ENCODE results near the gene CD209.
"Not testable (repeated sequence)": the region's sequence is repeated elsewhere in the genome, so short reads cannot be mapped to it uniquely, and the experiment has no call there.

The CD209 gene

DNA sequence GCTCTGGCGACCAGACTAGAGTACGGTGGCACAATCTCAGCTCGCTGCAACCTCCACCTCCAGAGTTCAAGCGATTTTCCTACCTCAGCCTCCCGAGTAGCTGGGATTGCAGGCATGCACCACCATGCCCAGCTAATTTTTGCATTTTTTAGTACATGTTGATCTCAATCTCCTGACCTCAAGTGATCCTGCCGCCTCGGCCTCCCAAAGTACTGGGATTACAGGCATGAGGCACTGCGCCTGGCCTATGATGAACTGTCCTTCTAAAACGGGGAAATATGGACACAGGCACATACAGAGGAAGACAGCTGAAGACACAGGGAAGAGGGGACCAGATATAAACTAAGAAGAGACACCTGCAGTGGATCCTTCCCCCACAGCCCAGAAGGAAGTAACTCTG is 28.4 kb upstream of the CD209 start:
- no peak for DNase-seq (ENCODE audit: low read depth, low spot score)
- H3K9me3 ChIP-seq (ENCODE audit: low read depth, low read length), result no peaks in the 10 kb centered on the region
- no peak overlapping the region for H3K4me3 ChIP-seq
- no peak overlapping the region for H3K9ac ChIP-seq (ENCODE audit: insufficient read length)
- no peaks in the 10 kb centered on the region for H3K36me3 ChIP-seq (ENCODE audit: insufficient read depth, low read length)
- TF ChIP-seq FOXP2 (optimal IDR thresholded peaks at IDR 0.05; ENCODE audit: control extremely low read depth, extremely low read length, insufficient read depth), result no peak
- TF ChIP-seq POLR2AphosphoS5 (IDR thresholded peaks at IDR 0.05; ENCODE audit: borderline replicate concordance, low read depth, low read length), result no peak
- no peak for TF ChIP-seq EZH2 (IDR thresholded peaks at IDR 0.05)
- no peak overlapping the region for H3K27ac ChIP-seq

DNA sequence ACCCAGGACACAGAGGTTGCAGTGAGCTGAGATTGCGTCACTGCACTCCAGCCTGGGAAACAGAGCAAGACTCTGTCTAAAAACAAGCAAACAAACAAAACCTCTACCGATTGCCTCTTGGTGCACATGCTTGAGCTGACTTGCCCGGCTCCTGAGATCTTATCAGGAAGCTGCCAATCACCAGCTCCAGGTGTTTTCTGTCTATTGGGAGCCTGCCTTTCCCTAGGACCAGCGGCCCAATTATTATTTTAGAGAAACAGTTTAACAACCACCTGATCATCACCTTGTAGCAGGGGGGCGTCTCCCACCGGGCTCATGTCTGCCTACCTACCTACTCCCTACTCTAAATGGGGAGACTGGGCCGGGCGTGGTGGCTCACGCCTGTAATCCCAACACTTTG is 26.5 kb upstream of the CD209 start:
- no peaks in the 10 kb centered on the region for H3K36me3 ChIP-seq (ENCODE audit: insufficient read depth, low read length)
- TF ChIP-seq FOXP2 (optimal IDR thresholded peaks at IDR 0.05; ENCODE audit: control extremely low read depth, extremely low read length, insufficient read depth) (no peak), EZH2 (IDR thresholded peaks at IDR 0.05) (no peak), POLR2AphosphoS5 (IDR thresholded peaks at IDR 0.05; ENCODE audit: borderline replicate concordance, low read depth, low read length) (no peak)
- no peak overlapping the region for H3K4me3 ChIP-seq
- H3K9ac ChIP-seq (ENCODE audit: insufficient read length), result no peak overlapping the region
- DNase-seq (ENCODE audit: low read depth, low spot score), result no peak
- H3K27ac ChIP-seq, result no peak overlapping the region
- no peaks in the 10 kb centered on the region for H3K9me3 ChIP-seq (ENCODE audit: low read depth, low read length)

DNA sequence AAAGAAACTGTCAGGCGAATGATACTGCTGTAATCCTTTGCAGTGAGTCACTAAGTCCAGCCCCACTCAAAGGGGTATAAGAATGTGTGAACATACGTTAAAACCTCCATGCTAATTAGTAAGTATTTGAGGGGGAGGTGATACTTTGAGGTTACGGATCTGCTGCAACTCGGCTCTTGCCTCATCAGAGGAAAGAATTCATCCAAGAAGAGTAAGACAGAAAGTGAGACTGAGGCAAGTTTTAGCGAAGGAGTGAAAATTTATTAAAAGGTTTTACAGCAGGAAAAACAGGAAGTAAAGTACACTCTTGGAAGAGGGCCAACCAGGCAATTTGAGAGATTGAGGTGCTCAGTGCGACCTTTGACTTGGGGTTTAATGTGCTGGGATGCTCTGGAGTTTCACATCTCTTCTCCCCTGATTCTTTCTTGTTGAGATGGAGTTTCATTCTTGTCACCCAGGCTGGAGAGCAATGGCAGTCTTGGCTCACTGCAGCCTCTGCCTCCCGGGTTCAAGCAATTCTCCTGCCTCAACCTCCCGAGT is 25.5 kb upstream of the CD209 start:
- Histone ChIP-seq H3K4me3 (no peak overlapping the region), H3K27ac (no peak overlapping the region), H3K36me3 (ENCODE audit: insufficient read depth, low read length) (no peaks in the 10 kb centered on the region), H3K9ac (ENCODE audit: insufficient read length) (no peak overlapping the region), H3K9me3 (ENCODE audit: low read depth, low read length) (no peaks in the 10 kb centered on the region)
- no peak for DNase-seq (ENCODE audit: low read depth, low spot score)
- TF ChIP-seq POLR2AphosphoS5 (IDR thresholded peaks at IDR 0.05; ENCODE audit: borderline replicate concordance, low read depth, low read length) (no peak), FOXP2 (optimal IDR thresholded peaks at IDR 0.05; ENCODE audit: control extremely low read depth, extremely low read length, insufficient read depth) (no peak), EZH2 (IDR thresholded peaks at IDR 0.05) (no peak)

DNA sequence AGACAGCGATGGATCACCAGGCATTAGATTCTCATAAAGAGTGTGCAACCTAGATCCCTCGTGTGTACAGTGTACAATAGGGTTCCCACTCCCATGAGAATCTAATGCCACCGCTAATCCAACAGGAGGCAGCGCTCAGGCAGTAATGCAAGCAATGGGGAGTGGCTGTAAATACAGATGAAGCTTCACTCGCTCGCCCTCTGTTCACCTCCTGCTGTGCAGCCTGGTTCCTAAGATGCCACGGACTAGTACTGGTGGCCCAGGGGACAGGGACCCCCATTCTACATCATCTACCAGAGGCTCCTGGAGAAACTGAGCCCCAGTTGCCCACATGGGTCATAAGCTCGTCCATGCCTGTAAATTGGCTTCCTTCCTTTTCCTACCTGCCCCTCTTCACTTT is 23.7 kb upstream of the CD209 start:
- no peaks in the 10 kb centered on the region for H3K9me3 ChIP-seq (ENCODE audit: low read depth, low read length)
- TF ChIP-seq POLR2AphosphoS5 (IDR thresholded peaks at IDR 0.05; ENCODE audit: borderline replicate concordance, low read depth, low read length) (no peak), FOXP2 (optimal IDR thresholded peaks at IDR 0.05; ENCODE audit: control extremely low read depth, extremely low read length, insufficient read depth) (no peak), EZH2 (IDR thresholded peaks at IDR 0.05) (no peak)
- no peak overlapping the region for H3K9ac ChIP-seq (ENCODE audit: insufficient read length)
- H3K27ac ChIP-seq, result no peak overlapping the region
- DNase-seq (ENCODE audit: low read depth, low spot score), result no peak
- H3K4me3 ChIP-seq, result no peak overlapping the region
- no peaks in the 10 kb centered on the region for H3K36me3 ChIP-seq (ENCODE audit: insufficient read depth, low read length)

DNA sequence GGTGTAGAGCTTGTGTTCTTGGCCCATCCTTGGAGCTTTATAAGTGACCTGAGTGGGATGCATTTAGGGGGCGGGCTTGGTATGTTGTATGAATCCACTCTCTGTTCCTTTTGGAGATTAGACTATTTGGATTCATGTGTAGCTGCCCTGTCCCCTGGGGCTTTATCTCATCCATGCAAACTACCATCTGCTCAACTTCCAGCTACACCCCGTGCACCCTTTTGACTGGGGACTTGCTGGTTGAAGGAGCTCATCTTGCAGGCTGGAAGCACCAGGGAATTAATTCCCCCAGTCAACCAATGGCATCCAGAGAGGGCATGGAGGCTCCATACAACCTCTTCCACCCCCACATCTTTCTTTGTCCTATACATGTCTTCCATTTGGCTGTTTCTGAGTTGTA is 21.8 kb upstream of the CD209 start:
- Histone ChIP-seq H3K36me3 (ENCODE audit: insufficient read depth, low read length) (no peaks in the 10 kb centered on the region), H3K27ac (no peak overlapping the region), H3K9ac (ENCODE audit: insufficient read length) (no peak overlapping the region), H3K4me3 (no peak overlapping the region), H3K9me3 (ENCODE audit: low read depth, low read length) (no peaks in the 10 kb centered on the region)
- TF ChIP-seq POLR2AphosphoS5 (IDR thresholded peaks at IDR 0.05; ENCODE audit: borderline replicate concordance, low read depth, low read length) (no peak), FOXP2 (optimal IDR thresholded peaks at IDR 0.05; ENCODE audit: control extremely low read depth, extremely low read length, insufficient read depth) (no peak), EZH2 (IDR thresholded peaks at IDR 0.05) (no peak)
- DNase-seq (ENCODE audit: low read depth, low spot score), result no peak

DNA sequence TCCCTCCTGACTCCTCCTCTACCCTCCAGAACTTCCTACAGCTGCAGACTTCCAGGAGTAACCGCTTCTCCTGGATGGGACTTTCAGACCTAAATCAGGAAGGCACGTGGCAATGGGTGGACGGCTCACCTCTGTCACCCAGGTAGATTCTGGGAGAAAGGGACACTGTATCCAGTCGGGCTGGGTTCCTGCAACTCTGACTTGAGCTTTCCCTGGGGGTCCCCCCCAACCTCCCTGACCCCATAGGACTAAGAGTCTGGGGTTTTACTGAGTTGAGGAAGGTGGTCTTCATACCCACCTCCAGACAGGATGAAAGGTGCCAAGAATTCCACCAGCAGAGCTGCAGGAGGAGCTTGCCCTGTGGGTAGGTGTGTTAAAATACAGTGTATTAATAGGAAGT is 20.2 kb upstream of the CD209 start:
- no peak overlapping the region for H3K9ac ChIP-seq (ENCODE audit: insufficient read length)
- H3K36me3 ChIP-seq (ENCODE audit: insufficient read depth, low read length), result no peaks in the 10 kb centered on the region
- no peaks in the 10 kb centered on the region for H3K9me3 ChIP-seq (ENCODE audit: low read depth, low read length)
- no peak for TF ChIP-seq POLR2AphosphoS5 (IDR thresholded peaks at IDR 0.05; ENCODE audit: borderline replicate concordance, low read depth, low read length)
- no peak for TF ChIP-seq FOXP2 (optimal IDR thresholded peaks at IDR 0.05; ENCODE audit: control extremely low read depth, extremely low read length, insufficient read depth)
- TF ChIP-seq EZH2 (IDR thresholded peaks at IDR 0.05), result no peak
- no peak overlapping the region for H3K27ac ChIP-seq
- DNase-seq (ENCODE audit: low read depth, low spot score), result no peak
- no peak overlapping the region for H3K4me3 ChIP-seq

DNA sequence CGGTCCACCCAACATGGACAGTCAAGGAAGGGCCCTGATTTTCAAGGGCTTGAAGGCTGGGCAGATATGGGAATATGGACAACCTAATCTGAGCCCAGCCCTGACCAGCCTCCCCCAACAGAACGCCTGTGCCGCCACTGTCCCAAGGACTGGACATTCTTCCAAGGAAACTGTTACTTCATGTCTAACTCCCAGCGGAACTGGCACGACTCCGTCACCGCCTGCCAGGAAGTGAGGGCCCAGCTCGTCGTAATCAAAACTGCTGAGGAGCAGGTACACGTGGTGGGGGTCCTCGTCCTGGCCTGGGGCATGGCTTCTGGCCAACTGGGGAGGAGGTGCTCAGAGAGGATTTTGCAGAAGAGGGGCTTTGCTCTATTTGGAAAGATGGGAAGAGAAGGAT is 19.2 kb upstream of the CD209 start:
- Histone ChIP-seq H3K9me3 (ENCODE audit: low read depth, low read length) (no peaks in the 10 kb centered on the region), H3K4me3 (no peak overlapping the region), H3K9ac (ENCODE audit: insufficient read length) (no peak overlapping the region), H3K36me3 (ENCODE audit: insufficient read depth, low read length) (no peaks in the 10 kb centered on the region), H3K27ac (no peak overlapping the region)
- TF ChIP-seq FOXP2 (optimal IDR thresholded peaks at IDR 0.05; ENCODE audit: control extremely low read depth, extremely low read length, insufficient read depth) (no peak), EZH2 (IDR thresholded peaks at IDR 0.05) (no peak), POLR2AphosphoS5 (IDR thresholded peaks at IDR 0.05; ENCODE audit: borderline replicate concordance, low read depth, low read length) (no peak)
- DNase-seq (ENCODE audit: low read depth, low spot score), result no peak

DNA sequence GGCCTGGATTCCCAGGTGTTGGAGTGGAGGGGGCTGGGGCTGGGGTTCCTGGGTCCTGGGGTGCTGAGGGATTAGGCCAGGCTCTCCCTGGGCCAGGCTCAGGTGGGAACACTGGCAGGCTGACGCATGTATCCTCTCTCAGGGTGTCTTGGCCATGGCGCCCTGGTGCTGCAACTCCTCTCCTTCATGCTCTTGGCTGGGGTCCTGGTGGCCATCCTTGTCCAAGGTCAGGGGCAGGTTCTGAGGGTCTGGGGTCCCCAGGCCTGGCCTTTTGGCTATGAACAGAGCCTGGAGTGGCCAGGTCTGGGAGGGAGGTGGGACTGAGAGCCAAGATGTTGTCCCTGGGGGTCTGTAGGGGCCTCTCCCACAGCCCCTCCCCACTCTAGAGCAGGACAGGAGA is 17.7 kb upstream of the CD209 start:
- not testable (repeated sequence) for H3K36me3 ChIP-seq (ENCODE audit: insufficient read depth, low read length); DNase-seq (ENCODE audit: low read depth, low spot score)

DNA sequence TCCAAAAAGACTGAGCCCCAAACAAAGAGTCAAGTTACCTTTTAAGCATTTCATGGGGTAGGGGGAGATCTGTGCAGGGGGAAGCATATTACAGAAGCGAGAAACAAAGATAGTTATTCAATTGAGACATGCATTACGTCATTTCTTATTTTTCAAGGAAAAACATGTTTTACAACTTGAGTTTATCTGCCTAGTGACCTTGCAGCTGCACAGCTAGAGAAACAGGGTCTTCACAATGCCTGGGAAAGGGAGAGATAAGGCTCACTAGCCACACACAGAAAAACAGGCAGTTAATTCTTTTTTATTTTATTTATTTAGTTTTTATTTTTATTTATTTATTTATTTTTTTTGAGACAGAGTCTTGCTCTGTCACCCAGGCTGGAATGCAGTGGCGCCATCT is 16.8 kb upstream of the CD209 start:
- H3K9me3 ChIP-seq (ENCODE audit: low read depth, low read length); H3K9ac ChIP-seq (ENCODE audit: insufficient read length); DNase-seq (ENCODE audit: low read depth, low spot score); H3K27ac ChIP-seq; H3K4me3 ChIP-seq; H3K36me3 ChIP-seq (ENCODE audit: insufficient read depth, low read length): not testable (repeated sequence)

More for the DNA sequence above, 17.7 kb upstream of the CD209 start:
- H3K4me3 ChIP-seq; H3K9ac ChIP-seq (ENCODE audit: insufficient read length); H3K27ac ChIP-seq; H3K9me3 ChIP-seq (ENCODE audit: low read depth, low read length): not testable (repeated sequence)

Data from SK-N-MC (cell line).